GM15510 (cell line): ENCODE results near the gene SRCAP.

ENCODE experiments used
- POLR2A ChIP-seq: IDR thresholded peaks from 3 replicates; pipeline ENCODE4 v1.6.1; 2011; ENCODE audit warnings: borderline replicate concordance; ENCODE audit not compliant: insufficient read length; ENCODE audit errors: extremely low read depth

SRCAP gene

GRCh38 chr16:30777591-30778297 lies 78.8 kb downstream of the SRCAP start:
- no peak for TF ChIP-seq POLR2A

- TF ChIP-seq POLR2A = no peak
These were observed 79.7 kb downstream of the SRCAP start for GRCh38 chr16:30778549-30779244.

GRCh38 chr16:30779596-30779995 lies 80.6 kb downstream of the SRCAP start:
- no peak for TF ChIP-seq POLR2A

- TF ChIP-seq POLR2A = no peak
These were observed 81.0 kb downstream of the SRCAP start for GRCh38 chr16:30780021-30780420.

- TF ChIP-seq POLR2A = no peak
These were observed 81.6 kb downstream of the SRCAP start for GRCh38 chr16:30780549-30780948.

GRCh38 chr16:30782486-30783279 lies 83.7 kb downstream of the SRCAP start:
- TF ChIP-seq POLR2A = no peak

- no peak for TF ChIP-seq POLR2A
These were observed 84.5 kb downstream of the SRCAP start for GRCh38 chr16:30783280-30784109.

- no peak for TF ChIP-seq POLR2A
These were observed 85.2 kb downstream of the SRCAP start for GRCh38 chr16:30784215-30784614.

GRCh38 chr16:30785126-30786106 lies 86.4 kb downstream of the SRCAP start:
- TF ChIP-seq POLR2A = no peak

GRCh38 chr16:30786115-30786935 lies 87.4 kb downstream of the SRCAP start:
- TF ChIP-seq POLR2A = no peak

GRCh38 chr16:30786936-30787612 lies 88.1 kb downstream of the SRCAP start, which contains the start of gene ZNF629:
ZNF629 (minus strand) TSS chr16:30787205; CDS start chr16:30784482, 2,723 bp downstream.
- TF ChIP-seq POLR2A = no peak

- no peak for TF ChIP-seq POLR2A
These were observed 88.8 kb downstream of the SRCAP start for GRCh38 chr16:30787613-30788378.
